Measurements from ENCODE around the gene PFN4. TPM values are rescaled to one million over a fixed set of nuclear protein-coding genes. Genes with fewer than 3 reads are reported as not detected.
A peak's percentile ranks its signal among the peaks of the same experiment; 100 is the strongest.

Gene PFN4
- under 1 TPM in 1 of 2 donors, not detected in 1; 0.73 TPM for total RNA-seq
- polyA plus RNA-seq (2013, experiment 1 of 2) = 0.57 TPM
- 0.33 TPM for polyA plus RNA-seq (2013, experiment 2 of 2)
- long read RNA-seq, experiment 1 = 0 reads
- long read RNA-seq, experiment 2 = 0 reads
- long read RNA-seq, experiment 3, partial matches to known transcripts = 0 of 1 reads
- long read RNA-seq, experiment 3, other reads (novel, unspliced or antisense) = 1 of 1 reads
- long read RNA-seq, experiment 4 = 0 reads

- Mint-ChIP-seq H3K27me3 (ENCODE audit: insufficient read depth) (no peaks in the 10 kb centered on the region), H3K36me3 (ENCODE audit: low read depth) (peaks cover 7% of the 10 kb centered on the region), H3K9me3 (no peaks in the 10 kb centered on the region), H3K4me1 (peaks cover 7% of the 10 kb centered on the region), H3K4me3 (peak within 1 kb of the TSS; percentile 67), H3K27ac (peak within 1 kb of the TSS; percentile 86)
- DNase-seq = peak; percentile 92
- Histone ChIP-seq H3K4me3 (ENCODE audit: low read length) (peak within 1 kb of the TSS; percentile 85), H3K36me3 (ENCODE audit: control insufficient read depth, insufficient read depth, low read length) (no peaks in the 10 kb centered on the region), H3K27me3 (ENCODE audit: control insufficient read depth, insufficient read depth, low read length, poor library complexity, severe bottlenecking) (no peaks in the 10 kb centered on the region), H3K4me1 (ENCODE audit: control insufficient read depth, insufficient read depth, low read length) (no peaks in the 10 kb centered on the region), H3K9me3 (ENCODE audit: control insufficient read depth, low read length) (no peaks in the 10 kb centered on the region), H3K9ac (ENCODE audit: extremely low read depth, low read length, poor library complexity, severe bottlenecking) (peak within 1 kb of the TSS; percentile 61), H3K27ac (ENCODE audit: low read depth, low read length) (peak within 1 kb of the TSS; percentile 47)
- TF ChIP-seq CTCF (conservative IDR thresholded peaks at IDR 0.05) = no peak
- 0 to 2% methylated on average over 13 to 103 of the region's 103 CpGs for WGBS, 2 experiments (ENCODE audit: insufficient coverage in 1 of 2, insufficient read length in 1 of 2)
Observed at GRCh38 chr2:24123195-24123921, at the start of gene PFN4, which contains the start of gene FAM228B. TSS of gene PFN4 (minus strand) at chr2:24123334. CDS start at chr2:24122535, 799 bp downstream. TSS of gene FAM228B (plus strand) at chr2:24123469. CDS start at chr2:24124362, 893 bp downstream.

GRCh38 chr2:24169023-24169422 lies 45.9 kb upstream of the PFN4 start:
- Mint-ChIP-seq H3K27ac (no peak overlapping the region), H3K27me3 (ENCODE audit: insufficient read depth) (peaks cover 15% of the 10 kb centered on the region), H3K4me3 (no peak overlapping the region), H3K4me1 (no peaks in the 10 kb centered on the region), H3K36me3 (ENCODE audit: low read depth) (no peaks in the 10 kb centered on the region), H3K9me3 (peaks cover 2% of the 10 kb centered on the region)
- no peak for TF ChIP-seq CTCF (conservative IDR thresholded peaks at IDR 0.05)
- Histone ChIP-seq H3K36me3 (ENCODE audit: control insufficient read depth, insufficient read depth, low read length) (no peaks in the 10 kb centered on the region), H3K27ac (ENCODE audit: low read depth, low read length) (no peak overlapping the region), H3K4me3 (ENCODE audit: low read length) (no peak overlapping the region), H3K27me3 (ENCODE audit: control insufficient read depth, insufficient read depth, low read length, poor library complexity, severe bottlenecking) (peaks cover 10% of the 10 kb centered on the region), H3K4me1 (ENCODE audit: control insufficient read depth, insufficient read depth, low read length) (no peaks in the 10 kb centered on the region), H3K9me3 (ENCODE audit: control insufficient read depth, low read length) (no peaks in the 10 kb centered on the region), H3K9ac (ENCODE audit: extremely low read depth, low read length, poor library complexity, severe bottlenecking) (no peak overlapping the region)
- no peak for DNase-seq
- WGBS, 2 experiments (ENCODE audit: insufficient coverage in 1 of 2, insufficient read length in 1 of 2) = 89% methylated on average over 5 of the region's 5 CpGs; no CpG with 5 or more reads in 1 of the 2 experiments

- no peak overlapping the region for H3K4me3 ChIP-seq (ENCODE audit: low read length)
- WGBS, 2 experiments (ENCODE audit: insufficient coverage in 1 of 2, insufficient read length in 1 of 2) = 63 to 100% methylated on average over 3 to 8 of the region's 8 CpGs
- H3K36me3 Mint-ChIP-seq (ENCODE audit: low read depth) = peaks cover 15% of the 10 kb centered on the region
- peaks cover 15% of the 10 kb centered on the region for H3K9me3 ChIP-seq (ENCODE audit: control insufficient read depth, low read length)
- no peaks in the 10 kb centered on the region for H3K36me3 ChIP-seq (ENCODE audit: control insufficient read depth, insufficient read depth, low read length)
- H3K27ac Mint-ChIP-seq = no peak overlapping the region
- H3K27ac ChIP-seq (ENCODE audit: low read depth, low read length) = no peak overlapping the region
- peak; percentile 84 for TF ChIP-seq CTCF (conservative IDR thresholded peaks at IDR 0.05)
- H3K27me3 ChIP-seq (ENCODE audit: control insufficient read depth, insufficient read depth, low read length, poor library complexity, severe bottlenecking) = peaks cover 10% of the 10 kb centered on the region
- DNase-seq = peak; percentile 73
- peaks cover 15% of the 10 kb centered on the region for H3K9me3 Mint-ChIP-seq
- no peak overlapping the region for H3K9ac ChIP-seq (ENCODE audit: extremely low read depth, low read length, poor library complexity, severe bottlenecking)
- no peaks in the 10 kb centered on the region for H3K4me1 Mint-ChIP-seq
- H3K4me3 Mint-ChIP-seq = no peak overlapping the region
- H3K27me3 Mint-ChIP-seq (ENCODE audit: insufficient read depth) = peaks cover 10% of the 10 kb centered on the region
- no peaks in the 10 kb centered on the region for H3K4me1 ChIP-seq (ENCODE audit: control insufficient read depth, insufficient read depth, low read length)
Observed at GRCh38 chr2:24164416-24164973, 41.4 kb upstream of the PFN4 start.

All from endodermal cell (in vitro differentiated cells).